Endothelial cell (in vitro differentiated cells): ENCODE results near the gene AGTR1. TPM values are rescaled to one million over a fixed set of nuclear protein-coding genes. Genes with fewer than 3 reads are reported as not detected.
"Not testable (repeated sequence)": the region's sequence is repeated elsewhere in the genome, so short reads cannot be mapped to it uniquely, and the experiment has no call there.

Experiments used
- DNase-seq: peaks from one replicate; pipeline ENCODE4 v3.0.0; 2021; ENCODE audit warnings: low spot score
- H3K27ac Mint-ChIP-seq: one replicate; pipeline ENCODE4 v1.8.0; 2021; ENCODE audit warnings: mixed read lengths, inconsistent platforms; ENCODE audit not compliant: unreplicated experiment
- H3K27me3 Mint-ChIP-seq: one replicate; pipeline ENCODE4 v1.8.0; 2021; ENCODE audit warnings: mild to moderate bottlenecking, moderate library complexity, mixed read lengths, inconsistent platforms; ENCODE audit not compliant: unreplicated experiment
- H3K36me3 Mint-ChIP-seq: one replicate; pipeline ENCODE4 v1.8.0; 2021; ENCODE audit warnings: mild to moderate bottlenecking, low read depth, mixed read lengths, inconsistent platforms; ENCODE audit not compliant: unreplicated experiment
- H3K4me1 Mint-ChIP-seq: one replicate; pipeline ENCODE4 v1.8.0; 2021; ENCODE audit warnings: mild to moderate bottlenecking, mixed read lengths, inconsistent platforms; ENCODE audit not compliant: unreplicated experiment
- H3K4me3 Mint-ChIP-seq: one replicate; pipeline ENCODE4 v1.8.0; 2021; ENCODE audit warnings: mild to moderate bottlenecking, mixed read lengths, inconsistent platforms; ENCODE audit not compliant: unreplicated experiment
- H3K9me3 Mint-ChIP-seq: one replicate; pipeline ENCODE4 v1.8.0; 2021; ENCODE audit warnings: mixed read lengths, inconsistent platforms; ENCODE audit not compliant: unreplicated experiment
- CTCF ChIP-seq: fragments of 200-600 bp; sonication (generic); IDR thresholded peaks from one replicate; pipeline ENCODE4 v1.5.0; 2021; ENCODE audit warnings: antibody characterized with exemption; ENCODE audit not compliant: unreplicated experiment
- total RNA-seq: library from RNA; stranded (reverse); fragmentation: NEBNext Ultra II Directional; extraction: Animal tissue kit (Norgen Biotek cat#: 25700); gene quantifications from one replicate; pipeline ENCODE4 v1.2.1, GENCODE V29; 2021; ENCODE audit not compliant: unreplicated experiment

Gene AGTR1
- total RNA-seq, 1 donor from 2014 or later: not detected

DNA sequence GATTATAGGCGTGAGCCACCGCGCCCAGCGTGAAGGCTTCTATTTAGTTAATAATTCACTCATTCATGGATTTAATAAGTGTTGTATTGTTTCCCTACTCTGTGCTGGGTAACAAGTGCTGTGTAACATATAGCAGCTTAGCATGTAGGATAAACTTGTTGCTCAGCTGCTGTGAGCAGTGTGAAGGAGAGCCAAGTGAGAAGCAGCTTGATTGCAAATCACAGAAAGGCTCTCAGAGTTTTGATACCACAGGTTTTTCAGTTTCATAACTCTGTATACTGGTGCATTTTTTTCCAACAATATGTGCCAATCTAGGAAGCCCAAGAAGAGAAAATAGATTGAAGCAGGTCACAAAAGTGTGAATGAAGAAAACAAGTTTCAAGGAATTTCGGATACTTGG lies 48.4 kb downstream of the AGTR1 start:
- no peaks in the 10 kb centered on the region for H3K9me3 Mint-ChIP-seq

DNA sequence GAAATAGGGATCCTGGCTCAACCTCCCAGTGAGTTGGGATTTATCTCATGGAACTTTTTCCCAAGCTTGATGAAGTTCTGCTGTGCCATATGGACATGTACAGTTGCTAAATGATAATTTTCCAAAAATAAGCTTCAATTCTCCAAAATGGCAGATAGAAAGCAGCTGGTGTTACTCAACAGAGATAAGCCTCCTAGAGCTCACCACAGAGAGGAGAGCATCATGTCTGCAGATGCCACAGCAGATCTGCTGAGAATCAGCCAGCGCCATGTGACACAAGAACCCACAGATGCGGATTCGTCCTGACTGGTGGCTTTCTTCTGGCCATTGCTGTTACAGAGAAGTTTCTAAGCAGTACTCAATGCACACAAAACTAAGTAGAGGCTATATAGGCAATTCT lies 50.6 kb downstream of the AGTR1 start:
- Mint-ChIP-seq H3K4me1 (peaks cover 11% of the 10 kb centered on the region), H3K4me3 (no peak overlapping the region), H3K27me3 (no peaks in the 10 kb centered on the region), H3K9me3 (no peaks in the 10 kb centered on the region), H3K27ac (no peak overlapping the region), H3K36me3 (no peaks in the 10 kb centered on the region)
- no peak for DNase-seq
- no peak for TF ChIP-seq CTCF

More for the DNA sequence above, 48.4 kb downstream of the AGTR1 start:
- Mint-ChIP-seq H3K27me3 (no peaks in the 10 kb centered on the region), H3K4me3 (no peak overlapping the region), H3K27ac (no peak overlapping the region), H3K36me3 (no peaks in the 10 kb centered on the region), H3K4me1 (no peaks in the 10 kb centered on the region)
- no peak for DNase-seq
- TF ChIP-seq CTCF: no peak

GRCh38 chr3:148750296-148750695 lies 52.6 kb downstream of the AGTR1 start:
- no peaks in the 10 kb centered on the region for H3K9me3 Mint-ChIP-seq
- no peak overlapping the region for H3K27ac Mint-ChIP-seq
- H3K4me1 Mint-ChIP-seq: peaks cover 11% of the 10 kb centered on the region
- DNase-seq: no peak
- H3K4me3 Mint-ChIP-seq: no peak overlapping the region
- peaks cover 1% of the 10 kb centered on the region for H3K27me3 Mint-ChIP-seq
- H3K36me3 Mint-ChIP-seq: no peaks in the 10 kb centered on the region
- no peak for TF ChIP-seq CTCF

GRCh38 chr3:148751461-148751860 lies 53.8 kb downstream of the AGTR1 start:
- no peak for DNase-seq
- H3K36me3 Mint-ChIP-seq: no peaks in the 10 kb centered on the region
- H3K4me3 Mint-ChIP-seq: no peak overlapping the region
- H3K27me3 Mint-ChIP-seq: peaks cover 1% of the 10 kb centered on the region
- TF ChIP-seq CTCF: no peak
- peaks cover 11% of the 10 kb centered on the region for H3K4me1 Mint-ChIP-seq
- no peak overlapping the region for H3K27ac Mint-ChIP-seq
- no peaks in the 10 kb centered on the region for H3K9me3 Mint-ChIP-seq

- peaks cover 11% of the 10 kb centered on the region for H3K4me1 Mint-ChIP-seq
- H3K9me3 Mint-ChIP-seq, H3K4me3 Mint-ChIP-seq, H3K27ac Mint-ChIP-seq, DNase-seq, H3K27me3 Mint-ChIP-seq, H3K36me3 Mint-ChIP-seq: not testable (repeated sequence)
These were observed 55.7 kb downstream of the AGTR1 start for GRCh38 chr3:148753385-148753784.

- H3K36me3 Mint-ChIP-seq: no peaks in the 10 kb centered on the region
- no peaks in the 10 kb centered on the region for H3K9me3 Mint-ChIP-seq
- no peak overlapping the region for H3K27ac Mint-ChIP-seq
- H3K4me3 Mint-ChIP-seq: no peak overlapping the region
- no peak for TF ChIP-seq CTCF
- no peak for DNase-seq
- H3K27me3 Mint-ChIP-seq: peaks cover 1% of the 10 kb centered on the region
- H3K4me1 Mint-ChIP-seq: peaks cover 11% of the 10 kb centered on the region
These were observed 57.9 kb downstream of the AGTR1 start for GRCh38 chr3:148755570-148755969.
